ENCODE measurements around the gene ADAM12. TPM values are rescaled to one million over a fixed set of nuclear protein-coding genes. Genes with fewer than 3 reads are reported as not detected.

Gene ADAM12
- total RNA-seq, 2 donors from 2014 or later, result 0.27 to 2.2 TPM

DNA sequence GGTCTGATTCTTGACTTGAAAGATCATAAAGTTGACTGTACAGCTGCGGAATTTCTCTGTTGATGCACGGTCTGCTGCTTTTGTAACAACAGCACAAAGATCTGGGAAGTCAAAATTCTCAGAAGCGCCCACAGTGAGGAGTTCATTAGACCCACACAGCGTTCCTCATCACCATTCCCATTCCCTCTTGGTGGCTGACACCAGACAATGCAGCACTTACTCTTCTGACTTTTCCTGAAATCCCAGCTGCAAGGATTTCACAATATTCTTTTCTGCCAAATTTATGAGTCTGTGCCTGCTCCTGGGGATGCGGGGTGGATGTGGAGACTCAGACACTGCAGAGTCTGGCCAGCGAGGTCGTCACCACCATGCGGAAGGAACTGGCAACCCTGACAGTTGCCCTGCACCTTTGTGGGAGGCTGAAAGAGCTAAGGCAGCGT is 258.0 kb downstream of the ADAM12 start:
- DNase-seq (ENCODE audit: low spot score) (no peak), ATAC-seq (ENCODE audit: insufficient number of reproducible peaks, low FRiP score, low read depth) (no peak)
- no peaks in the 10 kb centered on the region for H3K9me3 ChIP-seq
- H3K27me3 ChIP-seq (replicated peaks; ENCODE audit: insufficient read depth), result no peaks in the 10 kb centered on the region
- H3K27ac ChIP-seq, result no peak overlapping the region
- H3K4me1 ChIP-seq (ENCODE audit: control insufficient read depth in 1 of 2, low read depth in 2 of 2), result no peaks in the 10 kb centered on the region
- TF ChIP-seq, protein P1, sequence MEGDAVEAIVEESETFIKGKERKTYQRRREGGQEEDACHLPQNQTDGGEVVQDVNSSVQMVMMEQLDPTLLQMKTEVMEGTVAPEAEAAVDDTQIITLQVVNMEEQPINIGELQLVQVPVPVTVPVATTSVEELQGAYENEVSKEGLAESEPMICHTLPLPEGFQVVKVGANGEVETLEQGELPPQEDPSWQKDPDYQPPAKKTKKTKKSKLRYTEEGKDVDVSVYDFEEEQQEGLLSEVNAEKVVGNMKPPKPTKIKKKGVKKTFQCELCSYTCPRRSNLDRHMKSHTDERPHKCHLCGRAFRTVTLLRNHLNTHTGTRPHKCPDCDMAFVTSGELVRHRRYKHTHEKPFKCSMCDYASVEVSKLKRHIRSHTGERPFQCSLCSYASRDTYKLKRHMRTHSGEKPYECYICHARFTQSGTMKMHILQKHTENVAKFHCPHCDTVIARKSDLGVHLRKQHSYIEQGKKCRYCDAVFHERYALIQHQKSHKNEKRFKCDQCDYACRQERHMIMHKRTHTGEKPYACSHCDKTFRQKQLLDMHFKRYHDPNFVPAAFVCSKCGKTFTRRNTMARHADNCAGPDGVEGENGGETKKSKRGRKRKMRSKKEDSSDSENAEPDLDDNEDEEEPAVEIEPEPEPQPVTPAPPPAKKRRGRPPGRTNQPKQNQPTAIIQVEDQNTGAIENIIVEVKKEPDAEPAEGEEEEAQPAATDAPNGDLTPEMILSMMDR (IDR thresholded peaks at IDR 0.05), result no peak
- no peak overlapping the region for H3K4me3 ChIP-seq
- H3K36me3 ChIP-seq, result no peaks in the 10 kb centered on the region

DNA sequence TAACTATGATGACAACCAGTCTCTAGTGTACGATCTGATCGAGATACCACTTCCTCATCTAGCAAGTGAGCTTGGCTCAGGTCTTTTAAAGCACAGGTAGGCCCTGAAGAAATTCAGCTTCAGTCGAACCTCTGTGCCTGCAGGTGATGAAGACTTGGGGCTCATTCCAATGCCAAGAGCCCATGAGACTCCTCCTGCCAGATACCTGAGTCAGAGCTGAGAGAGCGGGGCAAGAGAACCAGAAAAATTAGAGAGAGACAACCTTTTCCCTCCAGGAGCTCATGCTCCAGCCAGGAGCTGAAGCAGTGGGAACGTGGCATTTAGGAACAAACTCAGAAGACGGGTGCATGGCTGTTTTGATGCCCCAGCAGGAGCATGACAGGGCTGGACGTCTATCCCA is 259.3 kb downstream of the ADAM12 start:
- no peaks in the 10 kb centered on the region for H3K9me3 ChIP-seq
- no peak overlapping the region for H3K4me3 ChIP-seq
- H3K36me3 ChIP-seq, result no peaks in the 10 kb centered on the region
- H3K27me3 ChIP-seq (replicated peaks; ENCODE audit: insufficient read depth), result no peaks in the 10 kb centered on the region
- H3K27ac ChIP-seq, result no peak overlapping the region
- H3K4me1 ChIP-seq (ENCODE audit: control insufficient read depth in 1 of 2, low read depth in 2 of 2), result no peaks in the 10 kb centered on the region
- no peak for ATAC-seq (ENCODE audit: insufficient number of reproducible peaks, low FRiP score, low read depth)
- TF ChIP-seq, protein P1 (IDR thresholded peaks at IDR 0.05), result no peak
- DNase-seq (ENCODE audit: low spot score), result no peak

DNA sequence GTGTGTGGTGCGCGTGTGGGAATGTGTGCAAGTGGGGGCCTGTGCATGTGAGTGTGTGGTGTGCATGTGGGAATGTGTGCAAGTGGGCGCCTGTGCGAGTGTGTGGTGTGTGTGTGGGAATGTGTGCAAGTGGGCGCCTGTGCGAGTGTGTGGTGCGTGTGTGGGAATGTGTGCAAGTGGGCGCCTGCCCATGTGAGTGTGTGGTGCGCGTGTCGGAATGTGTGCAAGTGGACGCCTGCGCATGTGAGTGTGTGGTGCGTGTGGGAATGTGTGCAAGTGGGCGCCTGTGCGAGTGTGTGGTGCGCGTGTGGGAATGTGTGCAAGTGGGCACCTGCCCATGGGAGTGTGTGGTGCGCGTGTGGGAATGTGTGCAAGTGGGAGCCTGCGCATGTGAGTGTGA is 259.7 kb downstream of the ADAM12 start:
- no peak for ATAC-seq (ENCODE audit: insufficient number of reproducible peaks, low FRiP score, low read depth)
- Histone ChIP-seq H3K36me3 (no peaks in the 10 kb centered on the region), H3K4me1 (ENCODE audit: control insufficient read depth in 1 of 2, low read depth in 2 of 2) (no peaks in the 10 kb centered on the region), H3K4me3 (no peak overlapping the region), H3K27me3 (replicated peaks; ENCODE audit: insufficient read depth) (no peaks in the 10 kb centered on the region), H3K9me3 (no peaks in the 10 kb centered on the region), H3K27ac (no peak overlapping the region)
- TF ChIP-seq, protein P1 (IDR thresholded peaks at IDR 0.05), result no peak
- no peak for DNase-seq (ENCODE audit: low spot score)

DNA sequence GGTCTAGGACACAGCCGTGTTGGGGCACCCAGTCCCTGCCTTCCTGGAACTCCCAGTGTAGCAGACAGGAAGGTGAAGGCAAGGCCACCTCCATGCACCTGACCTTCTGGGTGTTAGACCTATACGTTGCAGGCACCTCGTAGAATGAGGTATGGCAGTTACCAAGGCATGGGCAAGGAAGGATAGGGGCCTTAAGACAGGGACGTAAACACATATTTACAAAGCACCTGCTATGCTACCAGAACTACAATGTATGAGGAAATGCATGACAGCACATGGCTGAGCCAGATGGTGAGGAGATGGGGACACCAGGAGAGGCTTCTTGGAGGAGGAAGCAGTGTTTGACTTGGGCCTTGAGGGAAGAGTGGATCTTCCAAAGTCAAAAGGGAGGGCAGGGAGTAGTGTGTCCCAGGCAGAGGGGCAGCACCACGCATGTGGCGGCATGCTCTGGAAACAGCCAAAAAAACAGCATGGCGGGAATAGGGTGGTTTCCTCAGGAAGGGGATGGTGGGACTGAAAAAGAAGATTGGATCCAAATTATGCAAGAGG is 260.7 kb downstream of the ADAM12 start:
- Histone ChIP-seq H3K9me3 (no peaks in the 10 kb centered on the region), H3K4me1 (ENCODE audit: control insufficient read depth in 1 of 2, low read depth in 2 of 2) (no peaks in the 10 kb centered on the region), H3K27ac (no peak overlapping the region), H3K4me3 (no peak overlapping the region), H3K36me3 (no peaks in the 10 kb centered on the region), H3K27me3 (replicated peaks; ENCODE audit: insufficient read depth) (no peaks in the 10 kb centered on the region)
- ATAC-seq (ENCODE audit: insufficient number of reproducible peaks, low FRiP score, low read depth) (no peak), DNase-seq (ENCODE audit: low spot score) (no peak)
- TF ChIP-seq, protein P1 (IDR thresholded peaks at IDR 0.05), result no peak

DNA sequence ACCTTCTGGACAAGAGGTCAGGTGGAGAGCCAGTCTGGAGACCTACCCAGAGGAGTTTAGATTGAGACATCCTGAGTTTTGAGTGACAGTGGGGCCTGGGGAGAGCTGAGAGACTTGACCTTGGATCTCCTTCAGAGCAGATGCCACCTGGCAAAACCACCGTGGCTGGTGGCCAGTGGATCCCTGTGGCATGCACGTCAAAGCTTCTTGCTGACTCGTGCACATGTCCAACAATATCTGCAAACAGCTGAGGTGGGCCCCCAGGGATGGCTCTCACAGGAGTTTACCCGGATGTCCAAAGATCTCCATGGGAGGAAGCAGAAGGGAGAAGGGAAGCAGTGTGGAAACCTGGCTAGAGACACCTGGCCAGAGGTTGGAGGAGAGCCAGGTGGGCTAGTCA is 261.4 kb downstream of the ADAM12 start:
- TF ChIP-seq, protein P1 (IDR thresholded peaks at IDR 0.05), result no peak
- ATAC-seq (ENCODE audit: insufficient number of reproducible peaks, low FRiP score, low read depth) (no peak), DNase-seq (ENCODE audit: low spot score) (no peak)
- H3K9me3 ChIP-seq, result no peaks in the 10 kb centered on the region
- no peaks in the 10 kb centered on the region for H3K36me3 ChIP-seq
- no peaks in the 10 kb centered on the region for H3K4me1 ChIP-seq (ENCODE audit: control insufficient read depth in 1 of 2, low read depth in 2 of 2)
- no peaks in the 10 kb centered on the region for H3K27me3 ChIP-seq (replicated peaks; ENCODE audit: insufficient read depth)
- H3K4me3 ChIP-seq, result no peak overlapping the region
- H3K27ac ChIP-seq, result no peak overlapping the region
